Measurements from ENCODE around the gene RNF2. TPM values are rescaled to one million over a fixed set of nuclear protein-coding genes. Genes with fewer than 3 reads are reported as not detected.

The RNF2 gene
- total RNA-seq, 1 donor from 2014 or later: 15.7 TPM

DNA sequence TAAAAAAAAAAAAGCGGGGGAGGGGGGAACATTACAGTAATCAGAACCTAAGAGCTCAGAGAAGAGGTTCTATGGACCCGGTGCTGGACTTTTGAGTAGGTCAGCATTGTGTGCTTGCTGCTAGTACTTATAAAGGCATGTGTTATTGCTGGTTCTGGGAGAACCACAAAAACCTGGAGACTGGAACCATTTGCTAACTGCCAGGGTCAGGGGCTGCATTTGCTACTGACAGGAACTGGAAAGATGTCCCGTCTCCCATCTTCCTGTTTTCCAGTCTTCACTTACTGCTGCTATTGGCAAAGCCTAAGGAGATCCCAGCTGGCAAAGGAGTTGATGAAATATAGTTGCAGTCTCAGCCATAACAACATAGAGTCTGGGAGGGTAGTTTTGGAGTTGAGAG lies 4.3 kb downstream of the RNF2 start:
- Histone ChIP-seq H3K4me3 (no peak overlapping the region), H3K36me3 (no peaks in the 10 kb centered on the region), H3K4me1 (peaks cover 29% of the 10 kb centered on the region), H3K27ac (no peak overlapping the region), H3K9me3 (no peaks in the 10 kb centered on the region), H3K27me3 (no peaks in the 10 kb centered on the region)
- DNase-seq (ENCODE audit: extremely low spot score in 2 of 2): no peak
- intact Hi-C loops (cut with DNase I): no loop called here
- TF ChIP-seq POLR2AphosphoS5 (IDR thresholded peaks at IDR 0.05; ENCODE audit: insufficient read depth in 1 of 2, low read depth in 1 of 2) (no peak), POLR2A (IDR thresholded peaks at IDR 0.05) (no peak)
- TF ChIP-seq, protein P1, sequence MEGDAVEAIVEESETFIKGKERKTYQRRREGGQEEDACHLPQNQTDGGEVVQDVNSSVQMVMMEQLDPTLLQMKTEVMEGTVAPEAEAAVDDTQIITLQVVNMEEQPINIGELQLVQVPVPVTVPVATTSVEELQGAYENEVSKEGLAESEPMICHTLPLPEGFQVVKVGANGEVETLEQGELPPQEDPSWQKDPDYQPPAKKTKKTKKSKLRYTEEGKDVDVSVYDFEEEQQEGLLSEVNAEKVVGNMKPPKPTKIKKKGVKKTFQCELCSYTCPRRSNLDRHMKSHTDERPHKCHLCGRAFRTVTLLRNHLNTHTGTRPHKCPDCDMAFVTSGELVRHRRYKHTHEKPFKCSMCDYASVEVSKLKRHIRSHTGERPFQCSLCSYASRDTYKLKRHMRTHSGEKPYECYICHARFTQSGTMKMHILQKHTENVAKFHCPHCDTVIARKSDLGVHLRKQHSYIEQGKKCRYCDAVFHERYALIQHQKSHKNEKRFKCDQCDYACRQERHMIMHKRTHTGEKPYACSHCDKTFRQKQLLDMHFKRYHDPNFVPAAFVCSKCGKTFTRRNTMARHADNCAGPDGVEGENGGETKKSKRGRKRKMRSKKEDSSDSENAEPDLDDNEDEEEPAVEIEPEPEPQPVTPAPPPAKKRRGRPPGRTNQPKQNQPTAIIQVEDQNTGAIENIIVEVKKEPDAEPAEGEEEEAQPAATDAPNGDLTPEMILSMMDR (IDR thresholded peaks at IDR 0.05): no peak

DNA sequence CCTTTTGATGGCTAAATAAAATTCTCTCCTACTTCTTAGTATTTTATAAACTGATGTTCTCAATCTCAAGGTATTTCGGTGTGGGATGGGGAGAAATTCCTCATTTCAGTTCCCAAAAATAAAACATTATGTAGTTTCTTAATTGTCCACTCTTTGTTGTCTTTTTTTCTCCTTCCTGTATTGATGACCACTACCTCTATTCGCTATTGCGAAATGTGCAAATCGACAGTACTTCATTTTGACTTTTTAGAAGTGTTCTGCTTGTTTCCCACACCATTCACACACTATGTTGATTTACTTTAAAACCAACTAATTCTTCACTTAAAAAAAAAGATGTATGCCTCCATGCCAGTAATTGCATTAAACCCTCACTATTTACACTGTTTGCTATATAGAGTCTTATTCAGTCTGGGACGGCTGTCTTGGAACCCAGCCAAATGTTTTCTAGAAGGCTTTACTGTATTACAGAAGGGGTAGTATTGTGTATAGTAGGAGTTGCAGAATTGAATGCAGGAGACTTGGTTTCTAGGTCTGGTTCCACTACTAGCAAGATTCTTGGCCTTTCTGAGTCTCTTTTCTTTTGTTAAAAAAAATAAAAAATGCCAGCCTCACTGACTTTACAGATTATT lies 5.6 kb downstream of the RNF2 start:
- Histone ChIP-seq H3K4me1 (peaks cover 29% of the 10 kb centered on the region), H3K36me3 (no peaks in the 10 kb centered on the region), H3K27me3 (no peaks in the 10 kb centered on the region), H3K27ac (no peak overlapping the region), H3K4me3 (no peak overlapping the region), H3K9me3 (no peaks in the 10 kb centered on the region)
- TF ChIP-seq, protein P1 (IDR thresholded peaks at IDR 0.05): no peak
- no peak for TF ChIP-seq POLR2A (IDR thresholded peaks at IDR 0.05)
- TF ChIP-seq POLR2AphosphoS5 (IDR thresholded peaks at IDR 0.05; ENCODE audit: insufficient read depth in 1 of 2, low read depth in 1 of 2): no peak
- intact Hi-C loops (cut with DNase I): no loop called here
- no peak for DNase-seq (ENCODE audit: extremely low spot score in 2 of 2)

DNA sequence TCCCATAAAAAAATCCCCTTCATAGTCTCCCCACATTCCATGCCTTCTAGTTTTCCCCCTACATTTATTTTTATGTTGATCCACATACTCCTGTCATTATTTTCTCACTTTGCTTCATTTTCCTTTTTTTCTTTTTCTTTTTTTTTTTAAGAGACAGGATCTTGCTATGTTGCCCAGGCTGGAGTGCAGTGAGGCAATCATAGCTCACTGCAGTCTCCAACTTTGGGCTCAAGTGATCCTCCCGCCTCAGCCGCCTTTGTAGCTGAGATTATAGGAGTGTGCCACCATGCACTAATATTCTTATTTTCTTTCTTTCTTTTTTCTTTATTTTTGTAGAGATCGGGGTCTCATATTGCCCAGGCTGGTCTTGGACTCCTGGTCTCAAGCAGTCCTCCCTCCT lies 7.8 kb downstream of the RNF2 start:
- Histone ChIP-seq H3K9me3 (no peaks in the 10 kb centered on the region), H3K4me3 (no peak overlapping the region), H3K27me3 (no peaks in the 10 kb centered on the region), H3K27ac (no peak overlapping the region), H3K4me1 (peaks cover 13% of the 10 kb centered on the region), H3K36me3 (no peaks in the 10 kb centered on the region)
- no peak for DNase-seq (ENCODE audit: extremely low spot score in 2 of 2)
- TF ChIP-seq, protein P1 (IDR thresholded peaks at IDR 0.05): no peak
- TF ChIP-seq POLR2A (IDR thresholded peaks at IDR 0.05): no peak
- no peak for TF ChIP-seq POLR2AphosphoS5 (IDR thresholded peaks at IDR 0.05; ENCODE audit: insufficient read depth in 1 of 2, low read depth in 1 of 2)
- intact Hi-C loops (cut with DNase I): no loop called here

DNA sequence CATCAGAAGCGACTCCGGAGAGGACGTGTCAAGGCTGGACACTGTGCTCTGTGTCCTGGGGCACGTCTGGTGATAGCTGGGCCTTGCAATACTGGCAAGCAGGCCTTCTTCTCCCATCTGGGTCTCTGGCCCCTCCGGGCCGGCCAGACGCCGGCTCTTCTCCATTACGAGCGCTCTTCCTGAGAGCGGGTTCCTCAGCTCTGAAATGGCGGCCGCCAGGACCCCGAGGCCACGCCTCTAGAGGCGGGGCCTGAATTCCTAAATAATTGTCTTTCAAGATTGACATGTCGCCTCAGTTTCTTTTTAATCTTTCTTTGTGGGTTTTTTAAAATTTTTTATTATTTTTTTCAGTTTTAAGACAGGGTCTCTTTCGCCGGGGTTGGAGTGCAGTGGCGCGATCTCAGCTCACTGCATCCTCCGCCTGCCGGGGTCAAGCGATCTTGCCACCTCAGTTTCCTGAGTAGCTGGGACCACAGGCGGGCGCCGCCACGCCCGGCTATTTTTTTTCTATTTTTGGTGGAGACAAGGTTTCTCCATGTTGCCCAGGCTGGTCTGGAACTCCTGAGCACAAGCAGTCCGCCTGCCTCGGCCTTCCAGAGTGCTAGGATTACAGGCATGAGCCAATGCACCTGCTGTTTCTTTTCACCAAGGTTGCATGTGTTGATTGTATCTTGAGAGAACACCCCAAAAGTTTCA lies 9.2 kb downstream of the RNF2 start:
- H3K4me1 ChIP-seq: peaks cover 14% of the 10 kb centered on the region
- H3K36me3 ChIP-seq: no peaks in the 10 kb centered on the region
- H3K4me3 ChIP-seq: no peak overlapping the region
- H3K27ac ChIP-seq: no peak overlapping the region
- no peaks in the 10 kb centered on the region for H3K9me3 ChIP-seq
- intact Hi-C loops (cut with DNase I): no loop called here
- TF ChIP-seq, protein P1 (IDR thresholded peaks at IDR 0.05): no peak
- TF ChIP-seq POLR2A (IDR thresholded peaks at IDR 0.05): no peak
- TF ChIP-seq POLR2AphosphoS5 (IDR thresholded peaks at IDR 0.05; ENCODE audit: insufficient read depth in 1 of 2, low read depth in 1 of 2): no peak
- no peak for DNase-seq (ENCODE audit: extremely low spot score in 2 of 2)
- H3K27me3 ChIP-seq: no peaks in the 10 kb centered on the region

DNA sequence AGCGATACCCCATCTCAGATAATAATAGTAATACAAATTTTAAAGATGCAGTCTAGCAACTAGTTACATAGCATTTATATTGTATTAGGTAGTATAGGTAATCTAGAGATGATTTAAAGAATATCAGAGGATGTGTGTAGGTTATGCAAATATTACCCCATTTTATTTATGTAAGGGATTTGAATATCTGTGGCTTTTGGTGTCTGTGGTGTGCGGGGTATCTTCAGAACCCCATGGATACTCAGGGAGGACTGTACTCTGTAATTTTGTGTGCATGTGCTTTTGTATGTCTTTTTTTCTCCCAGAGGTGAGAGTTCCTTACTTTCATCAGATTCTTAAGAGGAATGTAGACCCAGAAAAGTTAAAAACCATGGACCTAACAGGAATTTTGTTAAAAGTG lies 12.8 kb downstream of the RNF2 start:
- Histone ChIP-seq H3K36me3 (no peaks in the 10 kb centered on the region), H3K27me3 (no peaks in the 10 kb centered on the region), H3K9me3 (no peaks in the 10 kb centered on the region), H3K27ac (no peak overlapping the region), H3K4me3 (no peak overlapping the region), H3K4me1 (peaks cover 24% of the 10 kb centered on the region)
- intact Hi-C loops (cut with DNase I): no loop called here
- TF ChIP-seq POLR2AphosphoS5 (IDR thresholded peaks at IDR 0.05; ENCODE audit: insufficient read depth in 1 of 2, low read depth in 1 of 2) (no peak), POLR2A (IDR thresholded peaks at IDR 0.05) (no peak)
- TF ChIP-seq, protein P1 (IDR thresholded peaks at IDR 0.05): no peak
- DNase-seq (ENCODE audit: extremely low spot score in 2 of 2): no peak
